ENCODE measurements around the gene ASB4. TPM values are rescaled to one million over a fixed set of nuclear protein-coding genes. Genes with fewer than 3 reads are reported as not detected.

ASB4 gene
- total RNA-seq, 2 donors from 2014 or later: 0.15 to 0.32 TPM

DNA sequence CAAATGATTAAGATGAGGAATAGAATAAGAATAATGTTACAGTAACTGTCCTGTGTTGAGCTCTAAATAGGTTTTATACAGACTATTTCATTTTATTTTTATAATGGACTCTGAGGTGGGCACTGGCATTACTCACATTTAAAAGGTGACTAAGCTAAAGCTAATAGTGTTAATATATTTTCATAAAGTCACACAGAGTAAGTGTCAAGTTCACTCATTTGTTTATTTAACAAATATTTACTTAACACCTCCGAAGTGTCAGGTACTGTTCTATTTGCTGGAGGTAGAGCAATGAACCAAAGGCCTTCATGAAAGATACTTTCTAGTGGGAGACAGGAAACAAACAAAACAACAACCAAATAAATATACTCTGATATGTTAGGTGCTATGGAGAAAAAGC lies 44.0 kb downstream of the ASB4 start:
- no peaks in the 10 kb centered on the region for H3K4me1 ChIP-seq
- H3K36me3 ChIP-seq: no peaks in the 10 kb centered on the region
- H3K27me3 ChIP-seq: no peaks in the 10 kb centered on the region
- H3K9ac ChIP-seq (ENCODE audit: low read depth in 2 of 2, low read length in 2 of 2): no peak overlapping the region
- TF ChIP-seq, protein P1, sequence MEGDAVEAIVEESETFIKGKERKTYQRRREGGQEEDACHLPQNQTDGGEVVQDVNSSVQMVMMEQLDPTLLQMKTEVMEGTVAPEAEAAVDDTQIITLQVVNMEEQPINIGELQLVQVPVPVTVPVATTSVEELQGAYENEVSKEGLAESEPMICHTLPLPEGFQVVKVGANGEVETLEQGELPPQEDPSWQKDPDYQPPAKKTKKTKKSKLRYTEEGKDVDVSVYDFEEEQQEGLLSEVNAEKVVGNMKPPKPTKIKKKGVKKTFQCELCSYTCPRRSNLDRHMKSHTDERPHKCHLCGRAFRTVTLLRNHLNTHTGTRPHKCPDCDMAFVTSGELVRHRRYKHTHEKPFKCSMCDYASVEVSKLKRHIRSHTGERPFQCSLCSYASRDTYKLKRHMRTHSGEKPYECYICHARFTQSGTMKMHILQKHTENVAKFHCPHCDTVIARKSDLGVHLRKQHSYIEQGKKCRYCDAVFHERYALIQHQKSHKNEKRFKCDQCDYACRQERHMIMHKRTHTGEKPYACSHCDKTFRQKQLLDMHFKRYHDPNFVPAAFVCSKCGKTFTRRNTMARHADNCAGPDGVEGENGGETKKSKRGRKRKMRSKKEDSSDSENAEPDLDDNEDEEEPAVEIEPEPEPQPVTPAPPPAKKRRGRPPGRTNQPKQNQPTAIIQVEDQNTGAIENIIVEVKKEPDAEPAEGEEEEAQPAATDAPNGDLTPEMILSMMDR (IDR thresholded peaks at IDR 0.05): no peak
- H3K4me3 ChIP-seq: no peak overlapping the region
- intact Hi-C loops (cut with DNase I): no loop called here
- DNase-seq: no peak
- no peaks in the 10 kb centered on the region for H3K9me3 ChIP-seq
- H3K27ac ChIP-seq: no peak overlapping the region

DNA sequence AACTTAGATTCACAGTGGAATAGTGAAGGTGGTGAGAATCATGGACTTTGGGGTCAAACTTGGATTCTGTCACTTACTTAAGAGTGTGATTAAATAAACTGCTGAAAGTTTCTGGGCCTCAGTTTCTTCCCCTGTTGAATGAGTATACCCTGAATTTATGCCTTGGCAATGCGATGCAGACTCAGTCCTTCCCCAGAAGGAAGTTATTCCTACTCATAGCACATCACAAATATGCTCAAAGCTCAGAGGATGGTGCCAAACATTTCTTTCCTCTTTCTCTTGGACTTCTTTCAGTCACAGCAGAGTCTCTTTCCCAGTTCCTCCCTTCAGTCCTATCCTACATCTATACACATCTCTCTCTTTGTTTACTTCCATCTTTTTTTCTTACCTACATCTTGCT lies 45.1 kb downstream of the ASB4 start:
- DNase-seq: no peak
- Histone ChIP-seq H3K27me3 (no peaks in the 10 kb centered on the region), H3K4me1 (no peaks in the 10 kb centered on the region), H3K4me3 (no peak overlapping the region), H3K9ac (ENCODE audit: low read depth in 2 of 2, low read length in 2 of 2) (no peak overlapping the region), H3K36me3 (no peaks in the 10 kb centered on the region), H3K27ac (no peak overlapping the region), H3K9me3 (no peaks in the 10 kb centered on the region)
- intact Hi-C loops (cut with DNase I): no loop called here
- TF ChIP-seq, protein P1 (IDR thresholded peaks at IDR 0.05): no peak

DNA sequence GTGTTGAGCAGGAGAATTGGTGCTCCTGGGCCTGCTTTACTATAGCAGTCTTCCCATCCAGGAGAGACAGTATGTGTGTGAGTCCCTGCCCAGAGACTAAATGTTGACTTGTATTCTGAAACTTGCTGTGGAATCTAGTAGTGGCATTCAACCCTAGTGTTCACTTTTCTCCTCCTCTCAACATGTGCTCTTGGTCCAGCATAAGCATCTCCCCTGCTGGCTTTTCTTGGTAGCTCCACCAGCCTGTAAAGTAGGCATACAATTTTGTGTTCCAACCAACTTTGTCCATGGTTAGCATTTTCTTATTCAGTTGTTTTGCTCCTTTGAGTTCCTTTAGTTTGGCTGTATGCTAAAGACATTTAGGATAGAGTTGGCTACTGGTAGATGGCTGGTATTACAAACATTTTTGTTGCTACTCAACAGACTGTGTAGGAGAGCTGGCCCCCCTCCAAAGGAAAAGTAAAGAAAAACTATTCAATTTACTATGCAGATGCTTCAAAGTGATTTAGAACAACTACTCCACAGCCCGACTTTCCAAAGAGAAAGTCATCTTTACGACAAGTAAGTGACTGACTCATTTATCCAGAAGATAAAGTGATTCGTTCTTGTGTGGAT lies 46.0 kb downstream of the ASB4 start:
- TF ChIP-seq, protein P1 (IDR thresholded peaks at IDR 0.05): no peak
- H3K27ac ChIP-seq: no peak overlapping the region

DNA sequence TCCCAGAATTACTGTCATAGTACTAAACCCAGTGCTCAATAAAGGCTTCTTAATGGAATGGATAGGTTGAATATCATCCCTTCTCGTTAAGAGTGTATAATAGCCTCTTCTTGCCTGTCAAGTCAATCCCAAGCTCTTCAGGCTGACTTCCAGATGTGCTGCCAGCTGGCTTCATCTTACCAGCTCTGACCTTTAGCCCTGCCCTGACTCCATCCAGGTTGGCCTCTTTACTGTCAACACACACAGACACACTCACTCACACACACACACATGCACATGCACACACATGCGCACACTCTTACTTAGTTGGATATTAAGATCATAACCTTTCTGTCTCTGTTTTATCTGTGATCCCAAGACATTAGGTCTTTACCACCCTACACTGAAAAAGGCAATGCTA lies 49.1 kb downstream of the ASB4 start:
- intact Hi-C loops (cut with DNase I): no loop called here
- TF ChIP-seq, protein P1 (IDR thresholded peaks at IDR 0.05): no peak
- Histone ChIP-seq H3K9me3 (no peaks in the 10 kb centered on the region), H3K36me3 (no peaks in the 10 kb centered on the region), H3K27me3 (no peaks in the 10 kb centered on the region), H3K4me1 (no peaks in the 10 kb centered on the region), H3K27ac (no peak overlapping the region), H3K4me3 (no peak overlapping the region), H3K9ac (ENCODE audit: low read depth in 2 of 2, low read length in 2 of 2) (no peak overlapping the region)
- no peak for DNase-seq

More for the DNA sequence above, 46.0 kb downstream of the ASB4 start:
- Histone ChIP-seq H3K9ac (ENCODE audit: low read depth in 2 of 2, low read length in 2 of 2) (no peak overlapping the region), H3K27me3 (no peaks in the 10 kb centered on the region), H3K4me1 (no peaks in the 10 kb centered on the region), H3K36me3 (no peaks in the 10 kb centered on the region), H3K9me3 (no peaks in the 10 kb centered on the region), H3K4me3 (no peak overlapping the region)
- DNase-seq: no peak
- intact Hi-C loops (cut with DNase I): no loop called here

DNA sequence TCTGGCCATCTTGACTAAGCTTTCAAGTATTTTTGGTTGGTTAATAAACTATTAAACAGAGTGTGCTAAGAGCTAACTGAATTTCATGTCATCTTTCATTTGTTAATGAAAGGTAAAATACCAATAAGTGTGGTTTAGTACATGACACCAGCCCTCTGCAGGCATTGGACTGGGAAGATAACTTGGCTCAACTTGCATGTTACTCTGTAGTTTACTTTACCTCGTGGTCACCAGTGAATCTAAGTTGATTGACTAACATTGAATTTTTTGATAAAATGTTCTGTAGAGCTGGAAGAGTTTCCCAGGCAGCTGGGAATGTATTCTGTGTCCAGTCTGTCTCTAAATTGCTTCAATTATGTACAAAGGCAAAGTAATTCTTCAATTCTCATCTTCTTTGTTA lies 49.9 kb downstream of the ASB4 start:
- Histone ChIP-seq H3K4me1 (no peaks in the 10 kb centered on the region), H3K9ac (ENCODE audit: low read depth in 2 of 2, low read length in 2 of 2) (no peak overlapping the region), H3K27me3 (no peaks in the 10 kb centered on the region), H3K9me3 (no peaks in the 10 kb centered on the region), H3K27ac (no peak overlapping the region), H3K36me3 (no peaks in the 10 kb centered on the region), H3K4me3 (no peak overlapping the region)
- TF ChIP-seq, protein P1 (IDR thresholded peaks at IDR 0.05): no peak
- intact Hi-C loops (cut with DNase I): no loop called here
- DNase-seq: no peak

Data from colonic mucosa (tissue), 4 donors.